Mammary epithelial cell (primary cell): ENCODE data around the gene IGFN1.

Experiments
- CTCF ChIP-seq, 2 donors: IDR thresholded peaks in 1 of 2; conservative IDR thresholded peaks in 1 of 2; 2 replicates each; pipeline ENCODE4 v1.5.1; 2011 to 2012; ENCODE audit warnings: inconsistent platforms in 2 of 2, low read length in 2 of 2, mild to moderate bottlenecking in 2 of 2, control low read depth in 1 of 2, low read depth in 1 of 2; ENCODE audit not compliant: insufficient read depth in 1 of 2; ENCODE audit errors: extremely low read depth in 1 of 2
- EZH2 ChIP-seq: IDR thresholded peaks from 2 replicates; pipeline ENCODE4 v1.6.1; 2012; ENCODE audit warnings: low read length, inconsistent platforms, borderline replicate concordance

- TF ChIP-seq CTCF (conservative IDR thresholded peaks at IDR 0.05 in 1 of 2, IDR thresholded peaks at IDR 0.05 in 1 of 2; ENCODE audit: extremely low read depth in 1 of 2, insufficient read depth in 1 of 2, low read depth in 1 of 2, low read length in 2 of 2) (no peak), EZH2 (no peak)
These were observed 72.5 kb downstream of the IGFN1 start for GRCh38 chr1:201262963-201263608.
